K562 (cell line): ENCODE results near the gene MAP1S. TPM values are rescaled to one million over a fixed set of nuclear protein-coding genes. Genes with fewer than 3 reads are reported as not detected.
A peak's percentile ranks its signal among the peaks of the same experiment; 100 is the strongest.

ENCODE experiments used
- ARID2 ChIP-seq: fragments of 450-650 bp; IDR thresholded peaks from 2 replicates; pipeline ENCODE4 v1.6.1; 2017; ENCODE audit warnings: antibody characterized with exemption, mild to moderate bottlenecking
- ATF1 ChIP-seq, 2 experiments: fragments of 450-650 bp in 1 of 2; IDR thresholded peaks; 2 replicates each; pipeline ENCODE4 v1.6.1; 2016; ENCODE audit warnings: missing compliant biosample characterization in 1 of 2, missing genetic modification characterization in 1 of 2
- FOXK2 ChIP-seq, 2 experiments: fragments of 450-650 bp; IDR thresholded peaks in 1 of 2; conservative IDR thresholded peaks in 1 of 2; 2 replicates each; pipeline ENCODE4 v1.6.1; 2016; ENCODE audit warnings: low read depth in 2 of 2, mild to moderate bottlenecking in 1 of 2
- GTF3C2 ChIP-seq: IDR thresholded peaks from 3 replicates; pipeline ENCODE4 v1.6.1; 2011; ENCODE audit warnings: borderline replicate concordance, mild to moderate bottlenecking, moderate library complexity; ENCODE audit not compliant: insufficient read length; ENCODE audit errors: extremely low read depth
- MTA1 ChIP-seq: fragments of 450-650 bp; IDR thresholded peaks from 2 replicates; pipeline ENCODE4 v1.6.1; 2017; ENCODE audit warnings: borderline replicate concordance
- TBP ChIP-seq: optimal IDR thresholded peaks from 2 replicates; pipeline ENCODE3; 2011; ENCODE audit warnings: low read depth, low read length, improper control_type of control experiment
- TOE1 ChIP-seq, 2 experiments: fragments of 450-650 bp in 1 of 2; sonication (generic) in 1 of 2; formaldehyde crosslinking in 1 of 2; IDR thresholded peaks; 2 replicates each; pipeline versions ENCODE4 v1.7.1 to v1.8.0; 2016 to 2022; ENCODE audit warnings: borderline replicate concordance in 2 of 2, mild to moderate bottlenecking in 2 of 2, antibody characterized with exemption in 1 of 2, inconsistent platforms in 1 of 2, low read depth in 1 of 2, missing genetic modification reagents in 1 of 2, moderate library complexity in 1 of 2
- USF2 ChIP-seq: sonication (generic); formaldehyde crosslinking; IDR thresholded peaks from 2 replicates; pipeline ENCODE4 v1.5.0; 2020; ENCODE audit warnings: missing genetic modification reagents
- ZNF347 ChIP-seq: fragments of 450-650 bp; formaldehyde crosslinking; IDR thresholded peaks from 2 replicates; pipeline ENCODE4 v1.4.0; 2020; ENCODE audit warnings: low read depth, mild to moderate bottlenecking, moderate library complexity
- ZNF444 ChIP-seq: fragments of 250-450 bp; sonication (Bioruptor Pico); IDR thresholded peaks from 2 replicates; pipeline ENCODE4 v1.4.0; 2020; ENCODE audit warnings: mild to moderate bottlenecking, moderate library complexity
- ZNF561 ChIP-seq: fragments of 450-650 bp; formaldehyde crosslinking; conservative IDR thresholded peaks from 2 replicates; pipeline ENCODE4 v1.4.0; 2020; ENCODE audit warnings: mild to moderate bottlenecking, moderate library complexity
- polyA plus RNA-seq, 8 experiments: library from polyadenylated mRNA; depleted of rRNA in 4 of 8; stranded (reverse) in 5 of 8; unstranded in 3 of 8; fragments of >200 nt; fragmentation: Nextera tagmentation in 2 of 8; fragmentation: Illumina TruSeq in 1 of 8; extraction: Ambion mirVana in 2 of 8; extraction: Trizol in 1 of 8; gene quantifications; 2 replicates each; pipeline versions ENCODE4 v1.2.1 to v1.2.3, GENCODE V29; 2011 to 2014; ENCODE audit warnings: inconsistent platforms in 1 of 8, missing spikeins in 1 of 8
- total RNA-seq, 7 experiments: library from RNA; depleted of rRNA in 6 of 7; stranded (reverse); fragments of >200 nt in 6 of 7; fragmentation: Illumina TruSeq in 2 of 7; extraction: Trizol in 2 of 7; gene quantifications; 2 replicates each; pipeline versions ENCODE4 v1.2.1 to v1.2.3, GENCODE V29; 2011 to 2021; ENCODE audit warnings: low replicate concordance in 1 of 7
- TF ChIP-seq, protein P1 (sequence below): fragments of 250-450 bp; sonication (Bioruptor Pico); IDR thresholded peaks from 2 replicates; pipeline ENCODE4 v1.5.1; 2021; ENCODE audit warnings: mild to moderate bottlenecking
- TF ChIP-seq, protein P2 (sequence below): fragments of 200-800 bp; sonication (Bioruptor generic); IDR thresholded peaks from 2 replicates; pipeline ENCODE4 v1.6.1; 2016; ENCODE audit warnings: missing genetic modification characterization, missing compliant biosample characterization
- TF ChIP-seq, protein P3 (sequence below): fragments of 450-650 bp; IDR thresholded peaks from 2 replicates; pipeline ENCODE4 v1.6.1; 2017; ENCODE audit warnings: mild to moderate bottlenecking, moderate library complexity

MAP1S gene
- total and polyA plus RNA-seq, 9 of the 15 experiments (the other 6 are each of a cell fraction or from before 2014, with no cell fraction given): 2.0 to 81.0 (median 9.5) TPM

- TF ChIP-seq TBP: no peak
- TF ChIP-seq, protein P1, sequence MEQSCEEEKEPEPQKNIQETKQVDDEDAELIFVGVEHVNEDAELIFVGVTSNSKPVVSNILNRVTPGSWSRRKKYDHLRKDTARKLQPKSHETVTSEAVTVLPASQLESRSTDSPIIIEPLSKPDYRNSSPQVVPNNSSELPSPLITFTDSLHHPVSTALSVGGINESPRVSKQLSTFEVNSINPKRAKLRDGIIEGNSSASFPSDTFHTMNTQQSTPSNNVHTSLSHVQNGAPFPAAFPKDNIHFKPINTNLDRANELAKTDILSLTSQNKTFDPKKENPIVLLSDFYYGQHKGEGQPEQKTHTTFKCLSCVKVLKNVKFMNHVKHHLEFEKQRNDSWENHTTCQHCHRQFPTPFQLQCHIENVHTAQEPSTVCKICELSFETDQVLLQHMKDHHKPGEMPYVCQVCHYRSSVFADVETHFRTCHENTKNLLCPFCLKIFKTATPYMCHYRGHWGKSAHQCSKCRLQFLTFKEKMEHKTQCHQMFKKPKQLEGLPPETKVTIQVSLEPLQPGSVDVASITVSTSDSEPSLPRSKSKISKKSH: no peak
- TF ChIP-seq, protein P2, sequence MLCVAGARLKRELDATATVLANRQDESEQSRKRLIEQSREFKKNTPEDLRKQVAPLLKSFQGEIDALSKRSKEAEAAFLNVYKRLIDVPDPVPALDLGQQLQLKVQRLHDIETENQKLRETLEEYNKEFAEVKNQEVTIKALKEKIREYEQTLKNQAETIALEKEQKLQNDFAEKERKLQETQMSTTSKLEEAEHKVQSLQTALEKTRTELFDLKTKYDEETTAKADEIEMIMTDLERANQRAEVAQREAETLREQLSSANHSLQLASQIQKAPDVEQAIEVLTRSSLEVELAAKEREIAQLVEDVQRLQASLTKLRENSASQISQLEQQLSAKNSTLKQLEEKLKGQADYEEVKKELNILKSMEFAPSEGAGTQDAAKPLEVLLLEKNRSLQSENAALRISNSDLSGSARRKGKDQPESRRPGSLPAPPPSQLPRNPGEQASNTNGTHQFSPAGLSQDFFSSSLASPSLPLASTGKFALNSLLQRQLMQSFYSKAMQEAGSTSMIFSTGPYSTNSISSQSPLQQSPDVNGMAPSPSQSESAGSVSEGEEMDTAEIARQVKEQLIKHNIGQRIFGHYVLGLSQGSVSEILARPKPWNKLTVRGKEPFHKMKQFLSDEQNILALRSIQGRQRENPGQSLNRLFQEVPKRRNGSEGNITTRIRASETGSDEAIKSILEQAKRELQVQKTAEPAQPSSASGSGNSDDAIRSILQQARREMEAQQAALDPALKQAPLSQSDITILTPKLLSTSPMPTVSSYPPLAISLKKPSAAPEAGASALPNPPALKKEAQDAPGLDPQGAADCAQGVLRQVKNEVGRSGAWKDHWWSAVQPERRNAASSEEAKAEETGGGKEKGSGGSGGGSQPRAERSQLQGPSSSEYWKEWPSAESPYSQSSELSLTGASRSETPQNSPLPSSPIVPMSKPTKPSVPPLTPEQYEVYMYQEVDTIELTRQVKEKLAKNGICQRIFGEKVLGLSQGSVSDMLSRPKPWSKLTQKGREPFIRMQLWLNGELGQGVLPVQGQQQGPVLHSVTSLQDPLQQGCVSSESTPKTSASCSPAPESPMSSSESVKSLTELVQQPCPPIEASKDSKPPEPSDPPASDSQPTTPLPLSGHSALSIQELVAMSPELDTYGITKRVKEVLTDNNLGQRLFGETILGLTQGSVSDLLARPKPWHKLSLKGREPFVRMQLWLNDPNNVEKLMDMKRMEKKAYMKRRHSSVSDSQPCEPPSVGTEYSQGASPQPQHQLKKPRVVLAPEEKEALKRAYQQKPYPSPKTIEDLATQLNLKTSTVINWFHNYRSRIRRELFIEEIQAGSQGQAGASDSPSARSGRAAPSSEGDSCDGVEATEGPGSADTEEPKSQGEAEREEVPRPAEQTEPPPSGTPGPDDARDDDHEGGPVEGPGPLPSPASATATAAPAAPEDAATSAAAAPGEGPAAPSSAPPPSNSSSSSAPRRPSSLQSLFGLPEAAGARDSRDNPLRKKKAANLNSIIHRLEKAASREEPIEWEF: no peak
- no peak for TF ChIP-seq ZNF444
- TF ChIP-seq ZNF561 (CRISPR knock-in tag): no peak
- TF ChIP-seq TOE1 (IDR thresholded peaks at IDR 0.05; ENCODE audit: borderline replicate concordance): no peak
- no peak for TF ChIP-seq TOE1 (CRISPR knock-in tag; IDR thresholded peaks at IDR 0.05; ENCODE audit: borderline replicate concordance, low read depth)
- no peak for TF ChIP-seq GTF3C2
- no peak for TF ChIP-seq USF2 (CRISPR knock-in tag)
- no peak for TF ChIP-seq MTA1
- TF ChIP-seq, protein P3, sequence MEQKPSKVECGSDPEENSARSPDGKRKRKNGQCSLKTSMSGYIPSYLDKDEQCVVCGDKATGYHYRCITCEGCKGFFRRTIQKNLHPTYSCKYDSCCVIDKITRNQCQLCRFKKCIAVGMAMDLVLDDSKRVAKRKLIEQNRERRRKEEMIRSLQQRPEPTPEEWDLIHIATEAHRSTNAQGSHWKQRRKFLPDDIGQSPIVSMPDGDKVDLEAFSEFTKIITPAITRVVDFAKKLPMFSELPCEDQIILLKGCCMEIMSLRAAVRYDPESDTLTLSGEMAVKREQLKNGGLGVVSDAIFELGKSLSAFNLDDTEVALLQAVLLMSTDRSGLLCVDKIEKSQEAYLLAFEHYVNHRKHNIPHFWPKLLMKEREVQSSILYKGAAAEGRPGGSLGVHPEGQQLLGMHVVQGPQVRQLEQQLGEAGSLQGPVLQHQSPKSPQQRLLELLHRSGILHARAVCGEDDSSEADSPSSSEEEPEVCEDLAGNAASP: no peak
- no peak for TF ChIP-seq ZNF347 (CRISPR knock-in tag)
- TF ChIP-seq ATF1 (CRISPR knock-in tag; IDR thresholded peaks at IDR 0.05): no peak
- TF ChIP-seq ATF1 (tag; IDR thresholded peaks at IDR 0.05): no peak
- 0 out of 2 replicates have a peak, but pooled peaks have one; percentile 12 for TF ChIP-seq ARID2
- TF ChIP-seq FOXK2 (conservative IDR thresholded peaks at IDR 0.05 in 1 of 2, IDR thresholded peaks at IDR 0.05 in 1 of 2; ENCODE audit: low read depth in 2 of 2): no peak
Measured at GRCh38 chr19:17775245-17775927, 56.1 kb downstream of the MAP1S start (continued).
